Skin epidermis (tissue), 12 donors: ENCODE measurements around the gene ADAT2.
A peak's percentile ranks its signal among the peaks of the same experiment; 100 is the strongest.
"Not testable (repeated sequence)": the region's sequence is repeated elsewhere in the genome, so short reads cannot be mapped to it uniquely, and the experiment has no call there.

Experiments
- H3K27ac ChIP-seq, 21 experiments: fragments of 200-600 bp; sonication (generic) in 11 of 21; one replicate each; pipeline ENCODE4 v1.5.0; 2020; ENCODE audit warnings: mild to moderate bottlenecking in 3 of 21, inconsistent platforms in 2 of 21, moderate library complexity in 2 of 21
- H3K4me3 ChIP-seq, 7 experiments: fragments of 200-600 bp; sonication (generic) in 2 of 7; one replicate each; pipeline ENCODE4 v1.5.0; 2020; ENCODE audit warnings: inconsistent platforms in 2 of 7, mild to moderate bottlenecking in 2 of 7, moderate library complexity in 1 of 7

ADAT2 gene

DNA sequence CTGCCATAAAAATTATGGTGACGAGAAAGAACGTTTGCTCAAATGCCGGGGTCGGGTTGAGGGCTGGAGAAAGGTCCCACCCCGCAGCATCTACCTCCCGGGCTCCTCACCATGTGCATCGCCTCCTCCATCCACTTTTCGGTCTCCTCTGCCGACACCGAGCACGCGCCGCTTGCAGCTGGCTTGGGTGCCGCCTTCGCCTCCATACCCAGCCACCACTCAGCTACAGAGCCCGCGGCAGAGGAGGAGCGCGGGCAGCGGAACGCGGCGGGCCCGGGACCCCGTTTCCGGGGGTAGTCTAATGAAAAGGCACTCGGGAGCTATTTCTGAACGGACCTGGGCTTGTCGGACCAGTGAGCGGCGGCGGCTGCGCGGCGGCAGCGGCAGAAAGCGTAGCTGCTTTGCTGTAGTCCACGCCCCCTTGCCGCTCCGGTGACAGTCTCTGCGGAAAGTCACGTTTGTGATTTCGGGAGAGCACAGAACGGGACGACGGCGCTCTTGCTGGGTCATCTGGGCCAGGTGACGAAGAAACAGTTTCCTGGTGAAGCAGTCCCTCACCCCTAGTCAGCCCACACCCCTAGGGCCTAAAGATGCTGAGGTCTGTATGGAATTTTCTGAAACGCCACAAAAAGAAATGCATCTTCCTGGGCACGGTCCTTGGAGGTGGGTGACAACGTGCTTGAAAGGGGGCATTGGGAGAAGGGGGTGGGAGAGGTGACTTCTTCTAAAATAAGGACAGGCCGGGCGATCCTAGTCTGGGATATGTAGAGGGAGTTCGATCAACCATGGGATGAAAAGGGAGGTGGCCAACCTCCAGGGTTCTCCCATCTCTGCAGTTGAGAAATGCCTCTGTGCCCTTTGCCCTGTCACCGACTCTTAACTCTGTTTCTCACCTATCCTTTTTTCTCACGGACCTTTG, at the start of gene ADAT2, which contains the start of gene PEX3:
Gene ADAT2 (minus strand): TSS at position 243 of the 919 bp plus-strand sequence. CDS start 37 bp downstream, at position 206.
Gene PEX3 (plus strand): TSS at position 353 of the 919 bp plus-strand sequence. CDS start 238 bp downstream, at position 591.
- Histone ChIP-seq H3K27ac (peak within 1 kb of the TSS in 20 of 21 experiments; percentile 16 to 88 (median 82)), H3K4me3 (peak within 1 kb of the TSS; percentile 48 to 86 (median 67))

DNA sequence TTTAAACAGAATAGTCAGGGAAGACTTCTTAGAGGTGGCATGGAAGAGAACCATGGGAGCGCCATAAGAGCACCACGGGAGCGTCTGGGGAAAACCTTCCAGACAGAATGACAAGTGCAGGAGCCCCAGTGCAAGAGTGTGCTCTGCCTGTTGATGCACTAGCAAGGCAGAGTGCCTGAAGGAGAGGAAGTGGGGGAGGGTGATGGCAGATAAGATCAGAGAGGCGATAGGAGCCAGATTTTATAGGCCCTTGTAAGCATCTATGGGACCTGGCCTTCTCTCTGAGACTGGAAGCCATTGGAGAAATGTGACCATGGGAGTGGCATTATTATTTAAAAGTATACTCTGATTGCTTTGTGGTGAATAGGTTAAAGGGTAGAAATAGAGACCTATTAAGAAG, 47.9 kb upstream of the ADAT2 start:
- Histone ChIP-seq H3K27ac (no peak overlapping the region), H3K4me3 (no peak overlapping the region)

DNA sequence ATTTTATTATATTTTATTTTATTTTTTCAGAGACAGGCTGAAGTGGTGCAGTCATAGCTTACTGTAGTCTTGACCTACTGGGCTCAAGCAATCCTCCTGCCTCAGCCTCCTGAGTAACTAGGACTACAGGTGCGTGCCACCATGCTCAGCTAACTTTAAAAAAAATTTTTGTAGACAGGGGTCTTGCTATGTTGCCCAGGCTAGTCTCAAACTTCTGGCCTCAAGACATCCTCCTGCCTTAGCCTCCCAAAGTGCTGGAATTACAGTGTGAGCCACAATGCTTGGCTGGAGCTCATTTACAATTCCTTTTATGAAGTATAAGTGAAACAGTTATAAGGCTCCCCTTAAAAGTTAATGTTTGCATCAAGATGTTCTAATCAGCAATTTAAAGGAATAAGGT, 46.5 kb upstream of the ADAT2 start:
- Histone ChIP-seq H3K27ac (no peak overlapping the region), H3K4me3 (no peak overlapping the region)

DNA sequence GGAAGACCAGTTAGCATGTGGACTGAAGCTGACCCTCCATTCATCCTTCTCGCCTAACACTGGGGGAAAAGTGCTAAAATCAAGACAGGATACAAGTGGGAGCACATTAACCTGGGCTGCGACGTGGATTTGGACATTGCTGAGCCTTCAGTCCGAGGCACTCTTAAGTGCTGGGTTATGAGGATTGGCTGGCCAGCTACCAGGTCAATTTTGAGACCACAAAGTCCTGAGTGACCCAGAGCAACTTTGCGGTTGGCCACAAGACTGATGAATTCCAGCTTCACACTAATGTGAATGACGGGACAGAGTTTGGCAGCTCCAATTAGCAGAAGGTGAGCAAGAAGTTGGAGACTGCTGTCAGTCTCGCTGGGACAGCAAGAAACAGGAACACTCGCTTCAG, 40.3 kb upstream of the ADAT2 start:
- H3K4me3 ChIP-seq = no peak overlapping the region
- no peak overlapping the region for H3K27ac ChIP-seq

DNA sequence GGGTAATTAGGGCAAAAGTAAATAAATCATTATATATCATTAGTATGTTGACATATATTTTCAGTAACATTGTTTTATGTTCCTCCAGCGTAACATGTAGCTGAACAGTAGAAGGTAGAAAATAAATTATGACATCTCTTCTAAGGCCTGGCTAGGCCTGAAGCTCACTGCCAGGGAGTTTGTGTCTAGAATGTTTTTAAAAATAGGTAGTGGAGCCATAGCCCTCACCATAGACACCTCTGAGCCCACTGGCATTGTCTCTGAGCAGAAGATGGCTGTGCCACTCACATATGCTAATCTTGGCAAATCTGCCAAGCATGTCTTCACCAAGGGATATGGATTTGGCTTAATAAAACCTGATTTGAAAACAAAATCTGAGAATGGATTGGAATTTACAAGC, 39.7 kb upstream of the ADAT2 start:
- Histone ChIP-seq H3K4me3 (no peak overlapping the region), H3K27ac (no peak overlapping the region)

DNA sequence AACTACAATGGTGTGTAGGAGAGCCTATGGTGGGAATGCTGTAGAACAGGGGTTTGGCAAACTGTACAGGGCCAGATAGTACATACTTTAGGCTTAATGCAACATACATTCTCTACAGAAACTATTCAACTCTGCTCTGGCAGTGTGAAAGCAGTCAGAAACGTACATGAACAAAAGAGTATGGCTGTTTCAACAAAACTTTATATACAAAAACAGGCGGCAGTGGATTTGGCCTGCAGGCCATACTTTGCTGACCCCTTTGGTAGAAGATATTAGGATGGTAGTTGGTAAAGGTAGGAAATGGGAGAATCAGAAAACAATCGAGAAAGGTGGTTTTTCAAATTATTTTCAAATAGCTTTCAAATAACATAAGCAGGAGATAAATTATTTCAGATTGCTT, 36.3 kb upstream of the ADAT2 start:
- H3K4me3 ChIP-seq = no peak overlapping the region
- no peak overlapping the region for H3K27ac ChIP-seq

DNA sequence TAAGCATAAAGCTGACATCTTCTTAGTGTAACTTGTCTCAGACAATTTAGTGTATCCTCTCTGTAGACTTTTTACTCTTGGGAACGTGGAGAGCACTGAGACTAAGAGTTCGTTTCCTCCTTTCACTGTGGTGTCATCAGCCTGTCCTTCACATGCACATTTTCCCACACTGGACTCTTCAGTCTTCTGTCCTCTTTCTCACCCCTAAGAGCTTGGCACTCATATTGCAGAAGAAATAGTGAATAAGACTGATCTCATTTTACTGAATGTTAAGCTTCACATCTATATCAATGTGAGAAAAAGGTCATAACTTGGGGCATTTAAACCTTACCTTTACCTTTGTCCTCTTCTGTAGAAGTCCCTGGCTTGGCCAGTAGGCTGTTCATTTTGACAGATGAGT, 35.5 kb upstream of the ADAT2 start:
- no peak overlapping the region for H3K27ac ChIP-seq
- no peak overlapping the region for H3K4me3 ChIP-seq

DNA sequence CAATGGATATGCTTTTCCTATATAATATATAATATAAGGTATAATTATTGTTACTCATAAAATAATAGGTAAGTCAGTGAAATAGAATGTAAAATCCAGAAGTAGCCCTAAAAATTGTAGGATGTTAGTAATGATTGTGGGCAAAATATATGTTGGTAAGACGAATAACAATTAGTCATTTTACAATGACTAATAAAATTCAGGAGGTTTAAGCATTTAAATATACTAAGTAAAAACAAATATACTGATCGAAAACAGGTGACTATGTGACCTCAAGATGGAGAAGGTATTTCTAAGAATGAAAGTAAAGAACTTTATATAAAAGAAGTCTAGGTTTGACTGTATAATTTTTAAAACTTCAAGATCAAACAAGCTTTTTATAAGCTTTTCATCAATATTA, 32.1 kb upstream of the ADAT2 start:
- Histone ChIP-seq H3K27ac (no peak overlapping the region), H3K4me3 (no peak overlapping the region)

DNA sequence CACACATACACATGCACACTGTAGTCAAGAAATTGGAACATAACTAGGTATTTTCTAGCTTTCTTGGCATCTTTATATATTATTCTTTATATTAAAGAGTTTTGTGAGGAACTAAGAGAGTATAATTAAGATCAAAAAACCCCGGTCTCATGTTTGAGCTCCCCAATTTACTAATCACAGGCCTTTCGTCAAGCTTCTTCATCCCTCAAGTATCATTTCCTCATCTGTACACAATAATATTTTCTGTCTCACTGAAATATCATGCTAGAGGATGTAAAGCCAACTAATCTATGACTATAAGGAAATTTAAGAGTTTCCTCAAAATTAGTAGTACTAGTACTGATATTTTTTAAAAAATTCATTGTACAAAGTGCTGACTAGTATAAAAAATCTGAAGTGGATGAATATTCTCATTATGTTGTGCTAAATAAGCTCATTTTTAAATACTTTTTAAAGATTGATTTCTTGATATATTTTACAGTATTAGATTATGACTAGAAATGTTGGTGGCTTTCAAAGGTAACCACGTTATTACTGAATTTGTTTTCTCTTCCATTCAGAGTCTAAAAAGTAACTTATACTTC, 28.1 kb upstream of the ADAT2 start:
- no peak overlapping the region for H3K27ac ChIP-seq
- no peak overlapping the region for H3K4me3 ChIP-seq

DNA sequence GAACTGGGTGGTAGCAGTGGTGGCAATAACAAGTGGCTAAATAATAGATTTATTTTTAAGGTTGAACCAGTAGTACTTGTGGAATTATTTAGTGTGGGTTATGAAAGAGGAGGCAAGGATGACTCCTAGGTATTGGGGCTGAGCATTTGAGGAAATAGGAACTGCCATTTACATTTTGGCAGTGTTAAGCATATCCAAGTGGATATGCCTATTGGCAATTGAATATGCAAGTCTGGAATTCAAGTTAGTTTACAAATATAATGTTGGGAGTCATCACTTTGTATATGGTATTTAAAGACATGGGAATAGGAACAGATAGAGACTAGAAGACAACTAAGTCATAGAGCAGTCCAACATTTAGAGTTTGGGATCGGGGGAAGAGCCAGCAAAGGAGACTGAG, 26.1 kb upstream of the ADAT2 start:
- no peak overlapping the region for H3K27ac ChIP-seq
- H3K4me3 ChIP-seq = no peak overlapping the region

DNA sequence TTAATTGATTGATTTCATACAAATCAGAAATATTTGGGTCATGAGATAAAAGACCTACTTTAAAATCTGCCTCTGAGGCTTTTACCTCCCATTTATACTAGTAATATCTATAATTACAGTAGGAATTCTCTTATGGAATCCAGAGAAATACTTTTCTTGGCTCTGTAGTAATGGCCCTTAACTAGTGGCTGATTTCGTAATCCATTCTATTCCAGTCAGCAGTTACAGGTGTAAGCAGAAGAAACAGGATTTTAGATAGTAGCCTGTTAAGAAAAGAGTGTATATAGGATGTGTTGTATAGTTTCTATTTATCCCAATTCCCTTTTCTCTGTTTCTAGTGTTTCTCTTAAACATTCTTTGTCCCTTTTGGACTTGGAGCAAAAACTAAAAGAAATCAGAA, 21.3 kb upstream of the ADAT2 start:
- no peak overlapping the region for H3K27ac ChIP-seq

DNA sequence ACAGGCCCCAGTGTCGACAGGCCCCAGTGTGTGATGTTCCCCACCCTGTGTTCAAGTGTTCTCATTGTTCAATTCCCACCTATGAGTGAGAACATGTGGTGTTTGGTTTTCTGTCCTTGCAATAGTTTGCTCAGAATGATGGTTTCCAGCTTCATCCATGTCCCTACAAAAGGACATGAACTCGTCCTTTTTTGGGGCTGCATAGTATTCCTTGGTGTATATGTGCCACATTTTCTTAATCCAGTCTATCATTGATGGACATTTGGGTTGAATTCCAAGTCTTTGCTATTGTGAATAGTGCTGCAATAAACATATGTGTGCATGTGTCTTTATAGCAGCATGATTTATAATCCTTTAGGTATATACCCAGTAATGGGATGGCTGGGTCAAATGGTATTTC, 18.3 kb upstream of the ADAT2 start:
- not testable (repeated sequence) for H3K27ac ChIP-seq, H3K4me3 ChIP-seq

More for the DNA sequence above, 21.3 kb upstream of the ADAT2 start:
- H3K4me3 ChIP-seq = no peak overlapping the region

DNA sequence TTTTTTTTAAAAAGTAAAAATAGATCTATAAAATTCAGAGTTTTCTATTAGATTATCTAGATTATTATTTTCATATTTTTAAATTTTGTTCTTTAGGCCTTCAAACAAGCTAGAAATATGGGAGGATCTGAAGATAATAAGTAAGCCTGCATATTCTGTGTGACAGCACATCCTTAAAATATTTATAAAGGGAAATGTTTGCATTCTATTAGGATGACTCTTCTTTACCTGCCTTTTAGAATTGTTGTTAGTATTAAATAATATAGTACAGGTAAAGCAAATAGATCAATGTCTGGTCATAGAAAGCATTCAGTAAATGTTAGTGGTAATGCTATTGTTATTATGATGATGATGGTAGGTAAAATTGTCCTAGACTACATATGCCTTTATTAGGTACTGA, 17.5 kb upstream of the ADAT2 start:
- H3K4me3 ChIP-seq = no peak overlapping the region
- no peak overlapping the region for H3K27ac ChIP-seq

DNA sequence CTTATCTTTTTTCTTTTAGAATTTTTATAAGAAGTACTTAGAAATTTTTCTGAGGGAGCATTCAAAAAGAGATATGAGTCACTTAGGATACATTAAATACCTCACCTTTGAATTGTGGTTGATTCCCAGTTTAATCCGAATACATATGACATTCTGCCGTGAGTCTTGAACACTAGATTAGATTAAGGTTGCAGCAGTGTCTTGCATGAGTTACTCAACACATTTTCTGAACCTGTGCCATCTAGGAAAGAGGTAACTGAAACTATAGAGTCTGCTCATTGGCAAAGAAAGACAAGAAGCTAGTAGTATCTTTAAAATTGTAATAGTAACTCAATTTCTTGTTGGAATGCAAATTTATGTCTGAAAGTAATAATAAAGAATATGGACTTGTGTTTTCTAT, 15.1 kb upstream of the ADAT2 start:
- no peak overlapping the region for H3K4me3 ChIP-seq
- H3K27ac ChIP-seq = no peak overlapping the region

DNA sequence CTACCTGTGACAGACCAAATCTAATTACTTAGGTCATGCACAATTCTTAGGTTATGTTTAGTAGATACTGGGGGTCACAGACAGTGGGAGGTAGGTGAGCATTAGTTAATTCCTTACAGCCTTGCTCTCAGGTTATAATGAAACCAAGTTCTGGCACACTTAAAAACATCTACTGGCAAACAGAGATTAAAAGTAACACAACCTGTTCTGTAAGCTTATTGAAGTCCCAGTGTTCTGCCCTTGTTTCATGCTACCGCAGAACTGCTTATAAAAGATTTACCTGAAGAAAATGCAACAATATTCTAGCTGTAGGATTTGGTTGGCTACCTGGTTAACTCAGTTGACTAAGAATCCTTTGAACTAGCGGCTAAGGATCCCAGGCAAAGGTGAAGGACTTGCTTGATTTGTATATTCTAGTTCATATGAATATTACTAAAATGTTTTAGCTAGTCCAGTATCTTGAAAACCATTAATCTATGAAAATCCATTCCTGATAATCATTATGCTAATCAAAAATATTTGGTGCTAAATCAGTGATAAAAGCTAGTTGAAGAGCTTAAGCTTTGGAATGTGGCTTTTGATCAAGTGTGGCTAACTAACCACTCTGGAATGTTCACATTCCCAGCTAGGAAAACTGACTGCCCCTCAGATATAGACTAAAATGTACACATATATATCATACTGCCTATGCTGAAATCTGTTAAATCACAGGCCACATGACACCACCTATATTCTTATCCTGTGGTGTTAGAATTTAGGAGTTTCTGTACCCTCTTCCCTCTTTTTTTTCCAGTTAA, 7.3 kb upstream of the ADAT2 start:
- Histone ChIP-seq H3K4me3 (no peak overlapping the region), H3K27ac (peak overlapping the region in 1 of 21 experiments; percentile 51)

DNA sequence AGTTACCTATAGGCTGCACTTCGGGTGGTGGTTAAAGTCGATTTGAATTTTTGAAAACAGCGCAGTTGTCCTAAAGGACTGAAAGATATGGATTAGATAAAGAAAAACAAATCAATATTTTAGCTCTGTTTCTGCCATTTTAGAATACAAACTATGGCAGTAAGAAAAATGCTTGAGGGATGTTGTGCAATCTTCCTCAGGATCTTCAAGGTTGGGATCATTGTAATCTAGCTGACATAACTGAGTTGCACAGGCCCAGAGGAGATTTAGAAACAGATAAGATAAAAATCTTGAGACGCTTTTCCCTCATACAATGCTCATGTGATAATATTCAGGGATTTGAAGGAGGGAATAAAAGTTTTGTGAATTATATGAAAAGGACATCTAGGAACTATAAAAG, 1.0 kb upstream of the ADAT2 start:
- H3K27ac ChIP-seq = peak overlapping the region in 17 of 21 experiments; percentile 12 to 88 (median 81)

DNA sequence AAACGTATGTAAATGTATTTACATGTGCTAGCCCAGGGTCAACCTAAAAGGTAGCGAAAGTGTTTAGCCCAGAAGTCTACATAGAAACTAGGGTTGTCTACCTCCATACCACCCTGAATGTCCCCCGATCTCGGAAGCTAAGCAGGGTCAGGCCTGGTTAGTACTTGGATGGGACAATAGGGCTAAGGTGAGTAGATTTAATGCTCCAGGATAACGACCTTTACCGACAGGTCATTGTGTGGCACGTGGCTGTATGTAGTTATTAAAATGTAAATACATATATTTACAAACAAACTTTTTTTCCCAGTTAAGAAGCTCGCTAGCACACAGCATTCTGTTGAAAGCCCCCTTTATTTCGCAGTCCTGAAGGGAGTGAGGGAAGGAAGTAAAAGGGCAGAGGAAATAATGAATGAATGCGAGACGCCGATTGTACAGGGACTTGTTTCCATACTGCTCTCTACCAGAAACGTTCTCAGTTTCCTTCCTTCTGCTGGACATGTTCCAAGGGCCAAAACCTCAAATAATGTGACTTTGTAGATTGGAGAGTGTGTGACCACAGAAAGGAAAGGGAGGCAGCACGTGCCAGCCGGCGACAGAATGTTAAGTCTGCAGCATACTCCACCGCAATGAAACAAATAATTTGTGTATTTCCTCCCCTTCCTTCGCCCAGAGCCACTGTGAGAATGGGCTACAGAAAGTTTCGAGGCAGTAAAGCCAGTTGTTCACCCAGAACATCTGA, 612 bp downstream of the ADAT2 start:
- peak overlapping the region; percentile 48 to 86 (median 67) for H3K4me3 ChIP-seq
- H3K27ac ChIP-seq = peak overlapping the region in 20 of 21 experiments; percentile 16 to 88 (median 82)

More for the DNA sequence above, 1.0 kb upstream of the ADAT2 start:
- peak overlapping the region; percentile 48 to 86 (median 67) for H3K4me3 ChIP-seq

DNA sequence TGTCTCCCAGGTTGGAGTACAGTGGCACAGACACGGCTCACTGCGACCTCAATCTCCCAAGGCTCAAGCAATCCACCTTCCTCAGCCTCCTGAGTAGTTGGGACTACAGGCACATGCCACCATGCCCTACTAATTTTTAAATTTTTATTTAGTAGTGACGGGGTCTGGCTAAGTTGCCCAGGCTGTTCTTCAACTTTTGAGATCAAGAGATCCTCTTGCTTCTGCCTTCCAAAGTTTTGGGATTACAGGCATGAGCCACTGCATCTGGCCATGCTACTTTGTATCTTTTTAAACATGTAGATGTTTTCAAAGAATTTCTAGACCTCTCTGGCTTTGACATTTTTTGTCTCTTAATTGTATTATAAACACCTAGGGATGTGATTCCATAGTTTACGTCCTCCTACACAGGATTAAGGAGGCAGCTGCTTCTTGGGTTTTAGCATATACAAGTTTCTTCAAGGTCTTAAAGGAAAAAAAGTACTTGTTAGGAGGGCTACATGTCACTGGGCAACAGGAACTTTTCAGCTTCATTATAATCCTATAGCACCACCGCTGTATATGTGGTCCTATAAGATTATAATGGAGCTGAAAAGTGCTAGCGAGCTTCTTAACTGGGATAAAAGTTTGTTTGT, 1.3 kb downstream of the ADAT2 start:
- peak overlapping the region in 13 of 21 experiments; percentile 69 to 87 (median 85) for H3K27ac ChIP-seq
- peak overlapping the region in 5 of 7 experiments; percentile 62 to 86 (median 79) for H3K4me3 ChIP-seq

DNA sequence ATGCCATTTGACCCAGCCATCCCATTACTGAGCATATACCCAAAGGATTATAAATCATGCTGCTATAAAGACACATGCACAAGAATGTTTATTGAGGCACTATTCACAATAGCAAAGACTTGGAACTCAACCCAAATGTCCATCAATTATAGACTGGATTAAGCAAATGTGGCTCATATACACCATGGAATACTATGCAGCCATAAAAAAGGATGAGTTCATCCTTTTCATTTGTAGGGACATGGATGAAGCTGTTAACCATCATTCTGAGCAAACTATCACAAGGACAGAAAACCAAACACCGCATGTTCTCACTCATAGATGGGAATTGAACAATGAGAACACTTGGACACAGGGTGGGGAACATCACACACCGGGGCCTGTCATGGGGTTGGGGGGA, 2.6 kb downstream of the ADAT2 start:
- not testable (repeated sequence) for H3K4me3 ChIP-seq, H3K27ac ChIP-seq
